ENCODE measurements around the gene PEX5. TPM values are rescaled to one million over a fixed set of nuclear protein-coding genes. Genes with fewer than 3 reads are reported as not detected.

PEX5 gene
- total and polyA plus RNA-seq, 2 experiments from 2014 or later, result 7.5 to 72.0 TPM

DNA sequence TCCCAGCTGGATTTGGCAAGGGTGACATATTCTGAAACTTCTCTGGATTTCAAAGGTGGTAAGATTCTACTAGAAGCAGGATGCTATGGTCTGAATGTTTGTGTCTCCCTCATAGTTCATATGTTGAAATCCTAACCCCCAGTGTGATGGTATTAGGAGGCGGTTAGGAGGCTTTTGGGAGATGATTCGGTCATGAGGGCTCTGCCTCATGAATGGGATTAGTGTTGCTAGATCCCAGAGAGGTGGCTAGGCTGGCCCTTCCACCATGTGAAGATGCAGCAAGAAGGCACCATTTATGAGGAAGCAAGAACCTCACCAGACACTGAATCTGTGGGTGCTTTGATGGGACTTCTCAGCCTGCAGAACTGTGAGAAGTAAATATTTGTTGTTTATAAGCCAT is 11.0 kb upstream of the PEX5 start (continued):
- TF ChIP-seq ZNF462 (CRISPR knock-in tag; IDR thresholded peaks at IDR 0.05), result no peak

- H3K27me3 Mint-ChIP-seq (ENCODE audit: insufficient read depth, low read depth, poor library complexity), result peaks cover 4% of the 10 kb centered on the region
- no peaks in the 10 kb centered on the region for H4K20me1 ChIP-seq (replicated peaks; ENCODE audit: insufficient read depth)
- ATAC-seq (no peak), DNase-seq (ENCODE audit: low spot score) (no peak)
- no peaks in the 10 kb centered on the region for H3K79me2 ChIP-seq (replicated peaks; ENCODE audit: insufficient read depth)
- no peaks in the 10 kb centered on the region for H3K36me3 ChIP-seq (ENCODE audit: insufficient read depth)
- no peak overlapping the region for H3K27ac Mint-ChIP-seq
- no peaks in the 10 kb centered on the region; the same call in 1 of the 3 replicates for H3K4me1 Mint-ChIP-seq
- no peak overlapping the region for H2AFZ ChIP-seq
- H3K36me3 Mint-ChIP-seq (ENCODE audit: low read depth), result no peaks in the 10 kb centered on the region; the same call in 1 of the 3 replicates
- H3K9me3 Mint-ChIP-seq, result peaks cover 27% of the 10 kb centered on the region
- no peak overlapping the region for H3K4me3 ChIP-seq
- no peaks in the 10 kb centered on the region for H3K4me1 ChIP-seq (ENCODE audit: insufficient read depth)
- H3K27me3 ChIP-seq (ENCODE audit: insufficient read depth), result no peaks in the 10 kb centered on the region
- H3K4me2 ChIP-seq, result no peak overlapping the region
- no peak overlapping the region for H3K27ac ChIP-seq (ENCODE audit: low read depth)
- peaks cover 14% of the 10 kb centered on the region; the same call in 1 of the 2 replicates for H3K9me2 ChIP-seq (ENCODE audit: insufficient read depth)
- no peaks in the 10 kb centered on the region for H3F3A ChIP-seq (replicated peaks; ENCODE audit: low read depth)
- no peak overlapping the region for H3K4me3 Mint-ChIP-seq
- TF ChIP-seq EZH2 (IDR thresholded peaks at IDR 0.05; ENCODE audit: low read depth, unreplicated experiment) (no peak), CREB1 (CRISPR knock-in tag; IDR thresholded peaks at IDR 0.05; ENCODE audit: low read depth) (no peak), POLR2AphosphoS5 (IDR thresholded peaks at IDR 0.05; ENCODE audit: low read depth) (no peak), NANOG (IDR thresholded peaks at IDR 0.05; ENCODE audit: borderline replicate concordance) (no peak), ZNF462 (CRISPR knock-in tag; IDR thresholded peaks at IDR 0.05) (no peak), STAT1 (IDR thresholded peaks at IDR 0.05; ENCODE audit: unreplicated experiment) (no peak)
Measured at GRCh38 chr12:7180685-7181084, 8.8 kb upstream of the PEX5 start.
